NCI-H2196 treated with DMSO at 0.1 percent for 48 hours (cell line): ENCODE results near the gene TNFRSF9.
"Not testable (repeated sequence)": the region's sequence is repeated elsewhere in the genome, so short reads cannot be mapped to it uniquely, and the experiment has no call there.

Experiments
- DNase-seq: peaks from one replicate; lab custom pipeline; 2025; ENCODE audit not compliant: unreplicated experiment; lab: John Stamatoyannopoulos, UW

Gene TNFRSF9

DNA sequence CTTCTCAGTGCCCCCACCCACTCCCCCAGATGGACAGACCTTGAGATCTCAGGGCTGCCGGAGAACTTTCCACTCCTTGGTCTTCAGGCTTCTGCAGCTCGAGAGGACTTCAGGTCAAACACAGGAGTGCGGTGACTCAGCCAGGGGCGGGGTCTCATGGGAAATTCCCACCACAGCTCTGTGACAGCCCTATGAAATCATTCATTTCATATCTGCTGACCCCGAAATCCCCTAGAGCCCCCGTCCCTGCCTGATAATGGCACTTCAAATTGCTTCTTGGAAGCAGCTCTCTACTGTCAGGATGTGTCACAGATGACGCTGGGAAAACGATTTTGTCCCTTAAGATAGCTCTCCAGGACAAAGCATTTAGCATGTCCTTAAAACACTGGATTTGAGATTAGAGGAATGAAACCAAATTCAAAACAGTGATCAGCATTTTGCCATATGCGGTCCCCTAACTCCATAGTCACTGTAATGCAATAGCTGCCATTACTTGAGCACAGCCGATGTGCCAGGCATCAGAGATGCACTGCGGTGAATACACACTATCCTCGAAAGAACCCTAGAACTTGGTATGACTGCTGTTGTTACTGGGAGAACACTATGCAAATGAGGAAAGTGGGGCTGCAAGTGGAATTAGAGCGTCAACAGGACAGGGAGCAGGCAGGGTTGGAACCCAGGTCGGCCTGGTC, at the start of gene TNFRSF9:
Gene TNFRSF9, minus strand, starts transcription at position 95 of the 692 bp plus-strand sequence. CDS start 845 bp downstream, outside the sequence.
- no peak for DNase-seq

DNA sequence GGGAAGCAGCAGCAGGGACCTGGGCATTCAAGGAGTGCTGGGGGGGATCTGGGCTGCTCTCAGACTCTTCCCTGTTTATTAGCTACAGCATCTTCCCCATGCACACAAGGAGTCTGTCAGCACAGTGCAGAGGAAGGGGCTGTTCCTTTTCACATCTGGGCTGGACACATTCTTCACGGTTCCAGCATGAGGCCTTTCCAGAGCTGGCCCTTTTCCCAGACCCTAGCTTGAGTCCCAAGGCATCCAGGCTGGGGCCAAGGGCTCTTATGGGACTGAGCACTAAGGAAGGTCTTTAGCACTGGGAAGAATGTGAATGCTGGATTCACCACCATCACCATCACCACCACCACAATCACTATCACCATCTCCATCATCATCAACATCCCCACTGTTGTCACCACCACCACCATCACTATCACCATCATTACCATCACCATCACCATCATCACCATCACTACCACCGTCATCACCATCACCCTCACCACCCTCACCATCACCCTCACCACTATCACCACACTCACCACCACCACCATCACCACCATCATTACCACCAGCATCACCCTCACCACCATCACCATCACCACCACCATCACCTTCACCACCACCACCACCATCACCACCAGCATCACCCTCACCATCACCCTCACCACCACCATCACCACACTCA, 49.3 kb upstream of the TNFRSF9 start:
- no peak for DNase-seq

DNA sequence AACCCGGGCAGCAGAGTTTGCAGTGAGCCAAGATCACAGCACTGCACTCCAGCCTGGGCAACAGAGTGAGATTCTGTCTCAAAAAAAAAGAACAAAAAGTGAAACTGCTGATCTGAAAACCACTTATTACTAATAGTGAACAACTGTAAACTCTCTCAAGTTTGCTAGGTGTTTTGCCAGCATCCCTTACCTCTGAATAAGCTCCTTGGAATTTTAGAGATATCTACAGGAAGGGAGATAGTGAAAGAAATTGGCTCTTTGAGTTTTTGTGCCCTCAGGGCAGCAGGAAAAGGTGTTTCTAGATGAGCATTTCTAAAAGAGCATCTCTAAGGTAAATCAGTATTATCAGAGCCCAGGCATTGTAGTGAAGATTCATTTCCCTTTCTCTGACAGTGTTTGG, 47.9 kb upstream of the TNFRSF9 start:
- no peak for DNase-seq

DNA sequence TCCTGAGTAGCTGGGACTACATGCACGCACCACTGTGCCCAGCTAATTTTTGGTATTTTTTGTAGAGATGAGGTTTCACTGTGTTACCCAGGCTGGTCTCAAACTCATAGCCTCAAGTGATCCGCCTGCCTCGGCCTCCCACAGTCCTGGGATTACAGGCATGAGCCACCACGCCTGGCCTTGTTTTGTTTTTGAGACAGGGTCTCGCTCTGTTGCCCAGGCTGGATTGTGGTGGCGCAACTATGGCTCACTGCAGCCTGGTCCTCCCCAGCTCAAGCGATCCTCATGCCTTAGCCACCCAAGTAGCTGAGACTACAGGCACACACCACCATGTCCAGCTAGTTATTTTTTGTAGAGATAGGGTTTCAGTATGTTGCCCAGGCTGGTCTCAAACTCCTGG, 46.9 kb upstream of the TNFRSF9 start:
- DNase-seq = no peak

DNA sequence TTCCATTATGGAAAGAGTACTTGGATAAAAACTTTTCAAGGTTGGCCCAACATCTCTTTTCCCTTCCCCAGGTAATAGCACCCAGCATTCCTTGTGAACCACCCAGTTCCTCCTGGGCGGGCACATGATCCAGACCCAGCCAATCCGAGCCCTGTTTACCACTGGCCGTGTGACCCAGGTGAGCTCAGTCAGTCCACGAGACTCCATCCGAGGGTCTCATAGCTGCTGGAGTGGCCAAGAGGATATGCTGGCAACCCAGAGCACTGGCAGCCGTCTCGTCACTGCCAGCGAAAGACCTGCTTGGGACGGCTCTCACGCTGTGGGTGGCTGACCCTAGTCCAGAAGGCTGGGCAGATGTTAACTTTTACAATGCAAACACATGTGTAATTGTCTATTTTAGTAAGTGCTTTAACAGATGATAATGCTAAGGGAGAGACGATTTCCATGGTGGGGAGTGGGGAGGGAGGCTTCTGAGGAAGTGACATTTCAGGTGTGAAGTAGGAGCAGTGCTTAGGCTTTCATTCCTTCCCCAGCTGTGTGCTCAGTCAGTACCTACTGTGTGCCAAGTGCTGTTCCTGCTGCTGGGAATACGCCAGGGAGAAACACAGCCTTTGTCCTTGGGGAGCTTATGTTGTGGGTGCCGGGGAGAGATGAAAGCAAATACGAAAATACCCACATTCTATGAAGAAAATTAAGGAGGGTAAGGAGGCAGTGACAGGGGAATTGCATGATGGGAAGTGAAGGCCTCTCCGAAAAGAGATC, 45.4 kb upstream of the TNFRSF9 start:
- DNase-seq = no peak

DNA sequence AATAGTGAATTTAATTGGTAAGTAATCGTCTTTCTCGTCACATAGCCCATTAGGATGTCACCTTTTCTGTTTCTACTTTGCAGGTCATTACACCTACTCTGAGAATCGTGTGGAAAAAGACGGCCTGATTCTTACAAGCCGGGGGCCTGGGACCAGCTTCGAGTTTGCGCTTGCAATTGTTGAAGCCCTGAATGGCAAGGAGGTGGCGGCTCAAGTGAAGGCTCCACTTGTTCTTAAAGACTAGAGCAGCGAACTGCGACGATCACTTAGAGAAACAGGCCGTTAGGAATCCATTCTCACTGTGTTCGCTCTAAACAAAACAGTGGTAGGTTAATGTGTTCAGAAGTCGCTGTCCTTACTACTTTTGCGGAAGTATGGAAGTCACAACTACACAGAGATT, 44.2 kb upstream of the TNFRSF9 start:
- DNase-seq = no peak

DNA sequence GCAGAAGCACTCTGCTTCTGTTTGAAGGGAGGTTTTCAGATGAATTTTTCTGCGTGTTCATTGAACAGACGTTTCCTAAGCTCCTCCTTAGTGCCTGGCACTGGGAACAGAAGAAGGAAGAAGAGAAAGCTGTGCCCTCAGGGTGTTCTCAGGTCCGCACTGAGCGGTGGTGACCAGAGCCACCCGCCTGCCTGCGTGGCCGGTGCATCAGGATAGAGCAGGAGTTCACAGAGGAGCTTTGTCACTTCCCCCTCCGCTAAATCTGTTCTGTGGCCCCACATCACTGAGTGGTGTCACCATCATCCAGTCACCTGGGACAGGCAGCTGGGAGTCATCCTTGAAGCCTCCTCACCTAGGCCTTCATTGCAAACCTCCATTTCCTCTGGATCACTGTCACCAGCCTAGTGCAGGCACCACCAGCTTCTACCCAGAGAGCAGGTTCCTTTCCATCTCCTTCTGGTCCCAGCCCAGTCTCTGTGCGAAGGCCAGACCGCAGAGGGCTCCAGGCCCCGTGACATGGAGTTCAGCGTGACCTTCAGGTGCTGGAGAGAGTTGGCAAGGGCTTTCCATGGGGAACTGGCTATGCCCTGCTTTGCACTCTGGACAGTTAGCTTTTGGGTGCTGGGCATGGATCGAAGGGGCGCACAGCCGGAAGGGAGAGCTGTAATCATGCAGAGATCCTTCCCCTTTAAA, 42.6 kb upstream of the TNFRSF9 start:
- no peak for DNase-seq

DNA sequence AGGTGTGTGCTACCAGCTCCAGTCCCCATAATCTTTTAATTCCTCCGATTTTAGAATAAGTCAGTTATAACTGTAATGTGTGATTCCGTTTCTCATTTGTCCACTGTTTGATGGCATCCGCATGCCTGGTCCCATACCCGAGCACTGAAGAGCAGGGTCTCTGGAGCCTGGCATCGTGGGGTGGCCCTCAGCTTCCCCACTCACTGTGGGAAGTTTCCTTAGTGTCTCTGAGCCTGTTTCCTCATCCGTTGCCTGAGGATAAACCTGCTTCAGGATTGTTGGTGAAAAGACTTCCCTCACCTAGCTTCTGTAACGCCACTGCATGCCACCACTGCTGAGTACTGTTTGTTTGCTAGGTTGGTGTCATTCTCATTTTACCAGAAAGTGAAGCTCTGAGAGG, 40.3 kb upstream of the TNFRSF9 start:
- DNase-seq = no peak

DNA sequence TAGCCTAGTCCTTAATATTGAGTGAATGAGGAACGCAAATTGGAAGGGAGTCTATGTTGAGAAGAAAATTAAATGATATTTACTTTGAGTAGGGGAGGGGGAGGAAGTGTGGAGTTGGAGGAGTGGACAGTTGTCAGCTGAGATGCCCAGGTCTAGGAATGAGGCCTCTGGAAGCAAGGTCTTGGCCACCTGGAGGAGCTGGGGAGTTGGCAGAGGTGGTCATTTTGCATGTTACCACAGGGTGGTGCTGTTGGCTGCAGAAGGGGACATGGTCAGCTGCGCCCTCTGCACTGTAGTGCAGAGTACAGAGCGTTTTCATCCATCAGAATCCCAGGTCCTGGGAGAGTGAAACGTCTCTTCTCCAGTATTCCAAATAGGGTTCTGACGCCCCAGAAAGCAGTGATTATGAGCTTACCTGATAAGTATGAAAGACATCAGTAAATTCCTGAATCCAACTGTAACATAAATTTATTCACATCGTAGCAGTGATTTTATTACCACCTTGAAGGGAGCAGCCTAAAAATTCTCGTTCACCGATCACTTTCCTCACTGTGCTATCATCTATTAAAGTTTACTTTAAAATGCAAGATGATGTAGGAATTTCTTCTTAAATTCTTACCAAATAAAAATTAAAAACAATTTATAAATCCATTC, 34.7 kb upstream of the TNFRSF9 start:
- DNase-seq = peak; percentile 84

DNA sequence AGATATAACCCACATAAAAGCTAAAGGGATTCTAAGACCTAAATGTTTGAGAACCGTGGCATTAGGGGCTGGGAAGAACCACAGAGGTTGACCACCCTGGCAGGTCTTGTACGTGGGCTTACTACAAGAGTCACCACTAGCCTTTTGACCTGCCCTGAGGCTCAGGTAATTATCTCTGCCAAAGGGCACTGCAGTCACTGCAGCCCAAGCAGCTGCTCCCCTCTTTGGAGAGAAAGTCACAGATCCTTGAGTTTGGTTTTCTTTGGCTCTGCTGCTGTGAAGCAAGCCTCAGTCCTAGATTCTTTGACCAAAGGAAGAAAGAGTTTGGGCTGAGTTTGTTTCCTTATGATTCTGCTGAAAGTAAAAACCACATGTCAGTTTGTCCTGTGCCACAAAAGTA, 32.4 kb upstream of the TNFRSF9 start:
- DNase-seq = no peak

DNA sequence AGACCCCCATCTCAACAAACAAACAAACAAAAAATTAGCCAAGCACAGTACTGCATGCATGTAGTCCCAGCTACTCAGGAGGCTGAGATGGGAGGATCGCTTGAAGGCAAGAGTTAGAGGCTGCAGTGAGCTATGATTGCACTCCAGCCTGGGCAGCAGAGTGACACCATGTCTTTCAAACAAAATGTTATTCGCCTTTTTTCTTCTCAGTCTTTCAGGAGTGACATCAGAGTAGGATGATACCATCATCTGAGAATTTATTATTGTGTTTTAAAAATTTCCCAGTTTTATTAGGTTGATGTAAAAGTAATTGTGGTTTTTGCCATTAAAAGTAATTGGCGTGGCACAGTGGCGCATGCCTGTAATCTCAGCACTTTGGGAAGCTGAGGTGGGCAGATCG, 31.6 kb upstream of the TNFRSF9 start:
- DNase-seq = no peak

DNA sequence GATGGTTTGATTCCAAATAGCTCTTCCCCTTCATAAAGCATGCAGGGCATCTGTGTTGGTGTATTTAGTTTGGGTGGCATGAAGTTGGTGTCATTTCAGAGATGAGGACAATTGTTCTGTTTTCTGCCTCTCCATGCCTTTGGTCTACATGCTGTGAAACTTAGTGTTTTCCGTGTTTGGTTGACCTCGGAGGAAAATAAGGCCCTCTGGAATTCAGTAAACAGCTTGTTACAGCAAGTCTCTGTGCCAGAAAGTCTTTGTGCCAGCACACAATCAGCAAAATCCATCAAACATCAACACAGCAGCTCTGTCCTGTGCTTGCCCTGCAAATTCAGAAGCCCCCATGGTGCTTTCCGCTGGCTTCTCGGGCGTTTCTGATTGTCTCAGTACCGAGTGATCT, 30.4 kb upstream of the TNFRSF9 start:
- DNase-seq = no peak

DNA sequence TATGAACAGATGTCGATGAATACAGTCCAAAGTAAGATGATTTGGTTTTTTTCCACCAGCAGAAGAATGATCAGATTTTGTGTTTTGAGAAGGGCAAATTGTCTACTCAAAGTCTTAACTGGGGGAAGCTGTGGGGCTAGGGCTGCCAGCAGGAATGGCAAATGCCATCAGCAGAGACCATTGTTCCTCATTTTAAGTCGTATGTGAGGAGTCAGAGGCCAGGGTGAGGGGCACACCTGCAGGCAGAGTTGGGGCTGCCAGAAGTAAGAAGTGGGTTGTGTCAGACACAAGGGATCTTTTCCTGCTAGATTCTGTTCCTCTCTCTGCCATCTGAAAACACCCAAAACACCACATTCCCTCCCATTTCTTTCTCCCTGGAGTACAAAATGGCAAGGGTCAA, 29.6 kb upstream of the TNFRSF9 start:
- no peak for DNase-seq

DNA sequence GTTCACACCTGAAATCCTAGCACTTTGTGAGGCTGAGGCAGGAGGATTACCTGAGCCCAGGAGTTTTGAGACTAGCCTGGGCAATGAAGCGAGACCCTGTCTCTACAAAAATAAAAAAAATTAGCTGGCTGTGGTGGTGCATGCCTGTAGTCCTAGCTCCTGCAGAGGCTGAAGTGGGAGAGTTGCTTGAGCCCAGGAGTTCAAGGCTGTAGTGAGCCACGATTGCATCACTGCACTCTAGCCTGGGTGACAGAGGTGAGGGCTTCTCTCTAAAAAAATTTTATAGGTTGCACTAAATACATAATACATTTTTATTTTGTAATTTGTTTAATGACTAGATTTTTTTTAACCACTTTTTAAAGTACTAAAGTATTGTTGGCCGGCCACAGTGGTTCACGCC, 27.0 kb upstream of the TNFRSF9 start:
- no peak for DNase-seq

DNA sequence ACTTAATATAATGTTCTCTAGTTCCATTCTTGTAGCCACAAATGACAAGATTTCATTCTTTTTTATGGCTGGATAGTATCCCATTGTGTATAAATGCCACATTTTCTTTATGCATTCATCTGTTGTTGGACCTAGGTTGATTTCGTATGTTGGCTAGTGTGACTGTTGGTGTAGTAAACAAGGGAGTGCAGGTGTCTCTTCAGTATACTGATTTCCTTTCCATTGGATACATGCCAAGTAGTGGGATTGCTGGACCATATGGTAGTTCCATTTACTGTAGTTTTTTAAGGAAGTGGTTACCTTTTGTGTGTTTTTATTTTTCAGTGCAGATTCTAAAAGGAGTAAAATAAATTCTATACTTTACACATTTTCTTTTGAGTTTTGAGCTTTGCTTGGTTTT, 26.6 kb upstream of the TNFRSF9 start:
- peak; percentile 22 for DNase-seq

DNA sequence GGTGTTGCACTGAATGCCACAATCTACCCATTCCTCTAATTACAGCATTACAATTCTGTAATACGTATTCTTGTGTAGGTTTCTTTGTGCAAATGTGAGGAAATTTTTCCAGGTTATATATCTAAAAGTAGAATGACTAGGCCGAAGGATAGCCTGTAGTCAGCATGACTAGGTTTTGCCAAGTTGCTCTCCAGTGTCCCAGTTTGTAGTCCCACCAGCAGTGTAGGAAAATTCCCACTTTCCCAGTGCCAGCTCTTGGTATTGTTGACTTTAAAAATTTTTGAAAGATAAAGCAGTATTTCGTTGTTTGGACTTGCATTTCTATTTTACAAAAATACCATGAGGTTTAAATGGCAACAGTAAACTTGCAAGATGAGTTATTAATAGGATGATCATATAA, 23.8 kb upstream of the TNFRSF9 start:
- DNase-seq = no peak

DNA sequence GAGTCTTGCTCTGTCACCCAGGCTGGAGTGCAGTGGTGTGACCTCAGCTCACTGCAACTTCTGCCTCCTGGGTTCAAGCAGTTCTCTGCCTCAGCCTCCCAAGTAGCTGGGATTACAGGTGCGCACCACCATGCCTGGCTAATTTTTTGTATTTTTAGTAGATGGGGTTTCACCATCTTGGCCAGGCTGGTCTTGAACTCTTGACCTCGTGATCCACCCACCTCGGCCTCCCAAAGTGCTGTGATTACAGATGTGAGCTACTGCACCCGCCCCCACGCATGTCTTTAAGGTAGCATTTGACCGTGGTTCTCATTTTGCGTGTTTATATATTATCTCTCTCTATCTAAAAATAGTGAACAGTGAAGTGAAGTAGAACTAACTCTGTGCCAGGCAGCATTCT, 23.2 kb upstream of the TNFRSF9 start:
- DNase-seq = not testable (repeated sequence)

DNA sequence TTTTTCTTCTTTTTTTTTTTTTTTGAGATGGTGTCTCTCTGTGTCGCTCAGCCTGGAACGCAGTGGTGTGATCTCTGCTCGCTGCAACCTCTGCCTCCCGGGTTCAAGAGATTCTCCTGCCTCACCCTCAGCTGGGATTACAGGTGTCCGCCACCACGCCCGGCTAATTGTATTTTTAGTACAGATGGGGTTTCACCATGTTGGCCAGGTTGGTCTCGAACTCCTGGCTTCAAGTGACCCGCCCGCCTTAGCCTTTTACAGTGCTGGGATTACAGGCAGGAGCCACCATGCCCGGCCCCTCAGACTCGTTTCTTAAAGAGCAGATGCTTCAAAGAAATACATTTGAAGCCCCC, 22.7 kb upstream of the TNFRSF9 start:
- not testable (repeated sequence) for DNase-seq

DNA sequence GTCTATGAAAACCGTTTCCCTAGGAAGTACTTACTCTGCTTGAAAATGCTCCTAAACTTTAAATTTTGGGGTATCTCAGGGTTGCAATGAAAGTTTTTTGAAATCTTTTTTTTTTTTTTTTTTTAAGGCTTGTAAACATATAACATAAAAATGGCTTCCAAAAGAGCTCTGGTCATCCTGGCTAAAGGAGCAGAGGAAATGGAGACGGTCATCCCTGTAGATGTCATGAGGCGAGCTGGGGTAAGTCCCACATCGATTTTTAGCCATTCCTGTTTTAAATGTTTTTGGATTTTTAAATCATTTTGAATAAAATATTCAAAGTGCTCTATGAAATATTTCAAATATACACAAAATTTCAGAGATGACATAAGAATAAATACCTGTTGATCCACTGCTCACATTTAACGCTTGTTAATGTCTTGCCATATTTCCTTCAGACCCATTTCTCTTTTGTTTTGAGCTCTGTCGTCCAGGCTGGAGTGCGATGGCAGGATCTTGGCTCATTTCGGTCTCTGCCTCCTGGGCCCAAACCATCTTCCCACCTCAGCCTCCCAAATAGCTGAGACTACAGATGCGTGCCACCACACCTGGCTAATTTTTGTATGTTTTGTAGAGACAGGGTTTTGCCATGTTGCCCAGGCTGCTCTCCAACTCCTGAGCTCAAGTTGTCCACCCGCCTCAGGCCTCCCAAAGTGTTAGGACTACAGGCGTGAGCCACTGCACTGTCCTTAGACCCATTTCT, 22.2 kb upstream of the TNFRSF9 start:
- DNase-seq = no peak

DNA sequence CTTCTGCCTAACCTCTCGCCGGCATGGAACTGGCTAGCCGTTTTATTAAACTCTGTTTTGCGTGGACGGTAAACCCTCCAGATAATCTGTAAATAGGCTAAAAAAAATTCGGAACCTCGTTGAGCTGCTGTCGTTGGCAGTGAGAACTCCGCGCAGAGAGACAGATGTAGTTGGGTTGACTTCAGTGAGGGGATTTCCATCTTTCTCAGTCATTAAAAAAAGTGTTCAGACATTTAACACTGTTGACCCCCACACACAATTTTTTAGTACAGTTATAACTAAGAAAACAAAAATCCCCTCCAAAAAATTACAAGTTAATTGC, 21.3 kb upstream of the TNFRSF9 start:
- DNase-seq = no peak
